ENCODE results near the gene PPM1J. TPM values are rescaled to one million over a fixed set of nuclear protein-coding genes. Genes with fewer than 3 reads are reported as not detected.

Gene PPM1J
- total and polyA plus RNA-seq, 9 of the 15 experiments (the other 6 are each of a cell fraction or from before 2014, with no cell fraction given), result 0.25 to 10.5 (median 4.2) TPM

GRCh38 chr1:112714313-112715263 lies 544 bp downstream of the PPM1J start (continued):
- TF ChIP-seq CHD7 (IDR thresholded peaks at IDR 0.05; ENCODE audit: low read depth, low read length) (no peak), ZNF133 (CRISPR knock-in tag; IDR thresholded peaks at IDR 0.05) (no peak)
- TF ChIP-seq, protein P1, sequence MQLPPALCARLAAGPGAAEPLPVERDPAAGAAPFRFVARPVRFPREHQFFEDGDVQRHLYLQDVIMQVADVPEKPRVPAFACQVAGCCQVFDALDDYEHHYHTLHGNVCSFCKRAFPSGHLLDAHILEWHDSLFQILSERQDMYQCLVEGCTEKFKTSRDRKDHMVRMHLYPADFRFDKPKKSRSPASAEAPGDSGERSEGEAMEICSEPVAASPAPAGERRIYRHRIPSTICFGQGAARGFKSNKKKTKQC (CRISPR knock-in tag; IDR thresholded peaks at IDR 0.05), result no peak
- TF ChIP-seq, protein P2, sequence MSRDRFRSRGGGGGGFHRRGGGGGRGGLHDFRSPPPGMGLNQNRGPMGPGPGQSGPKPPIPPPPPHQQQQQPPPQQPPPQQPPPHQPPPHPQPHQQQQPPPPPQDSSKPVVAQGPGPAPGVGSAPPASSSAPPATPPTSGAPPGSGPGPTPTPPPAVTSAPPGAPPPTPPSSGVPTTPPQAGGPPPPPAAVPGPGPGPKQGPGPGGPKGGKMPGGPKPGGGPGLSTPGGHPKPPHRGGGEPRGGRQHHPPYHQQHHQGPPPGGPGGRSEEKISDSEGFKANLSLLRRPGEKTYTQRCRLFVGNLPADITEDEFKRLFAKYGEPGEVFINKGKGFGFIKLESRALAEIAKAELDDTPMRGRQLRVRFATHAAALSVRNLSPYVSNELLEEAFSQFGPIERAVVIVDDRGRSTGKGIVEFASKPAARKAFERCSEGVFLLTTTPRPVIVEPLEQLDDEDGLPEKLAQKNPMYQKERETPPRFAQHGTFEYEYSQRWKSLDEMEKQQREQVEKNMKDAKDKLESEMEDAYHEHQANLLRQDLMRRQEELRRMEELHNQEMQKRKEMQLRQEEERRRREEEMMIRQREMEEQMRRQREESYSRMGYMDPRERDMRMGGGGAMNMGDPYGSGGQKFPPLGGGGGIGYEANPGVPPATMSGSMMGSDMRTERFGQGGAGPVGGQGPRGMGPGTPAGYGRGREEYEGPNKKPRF (IDR thresholded peaks at IDR 0.05; ENCODE audit: low read depth, low read length), result no peak
